ENCODE data around the gene ZNF320. TPM values are rescaled to one million over a fixed set of nuclear protein-coding genes. Genes with fewer than 3 reads are reported as not detected.
"Not testable (repeated sequence)": the region's sequence is repeated elsewhere in the genome, so short reads cannot be mapped to it uniquely, and the experiment has no call there.

The ZNF320 gene
- polyA plus RNA-seq, 3 donors: 1.6 to 4.4 (median 3.4) TPM

DNA sequence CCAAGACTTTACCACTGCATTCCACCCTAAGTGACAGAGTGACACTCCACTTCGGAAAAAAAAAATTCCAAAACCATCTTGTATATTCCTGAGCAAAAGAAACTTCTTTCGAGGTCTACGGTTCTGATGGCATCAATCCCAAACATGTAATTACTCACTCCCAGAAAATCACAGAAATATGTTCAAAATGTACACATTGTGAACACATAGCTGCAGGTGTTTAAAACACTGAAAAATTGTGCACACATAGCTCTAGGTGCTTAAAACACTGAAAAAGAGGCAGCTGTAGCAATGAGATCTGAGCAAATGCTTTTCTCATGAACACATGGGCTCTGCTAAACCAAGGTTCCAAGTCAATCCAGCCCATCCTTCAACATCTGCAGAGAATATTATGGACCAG, 26.0 kb downstream of the ZNF320 start:
- Histone ChIP-seq H3K4me2 (replicated peaks; ENCODE audit: extremely low read depth, low read length, poor library complexity, severe bottlenecking) (no peak overlapping the region), H4K20me1 (ENCODE audit: insufficient read depth, low read length) (no peaks in the 10 kb centered on the region), H2AFZ (ENCODE audit: insufficient read depth, low read depth, low read length, poor library complexity, severe bottlenecking) (no peak overlapping the region), H3K27ac (ENCODE audit: low read depth in 1 of 2, low read length in 2 of 2) (no peak overlapping the region), H3K9ac (ENCODE audit: insufficient read depth, low read length, poor library complexity, severe bottlenecking) (no peak overlapping the region), H3K36me3 (replicated peaks in 1 of 2; ENCODE audit: control insufficient read depth in 1 of 2, insufficient read depth in 2 of 2, low read length in 2 of 2) (no peaks in the 10 kb centered on the region), H3K27me3 (ENCODE audit: control insufficient read depth in 2 of 2, insufficient read depth in 2 of 2, low read length in 2 of 2) (no peaks in the 10 kb centered on the region), H3K79me2 (ENCODE audit: insufficient read depth, low read length) (no peaks in the 10 kb centered on the region), H3K4me1 (ENCODE audit: control insufficient read depth in 1 of 2, insufficient read depth in 2 of 2, low read length in 2 of 2) (no peaks in the 10 kb centered on the region), H3K4me3 (replicated peaks in 1 of 3; ENCODE audit: low read depth in 2 of 3, low read length in 3 of 3) (no peak overlapping the region), H3K9me3 (replicated peaks in 1 of 2; ENCODE audit: control insufficient read depth in 1 of 2, insufficient read depth in 1 of 2, low read length in 2 of 2) (peaks cover 30 to 43% of the 10 kb centered on the region in 2 donors)
- intact Hi-C loops (cut with micrococcal nuclease): no loop called here
- H3K9me3 Mint-ChIP-seq: peaks cover 32 to 88% (median 61%) of the 10 kb centered on the region in 7 donors
- no peak for DNase-seq
- TF ChIP-seq, protein P1, sequence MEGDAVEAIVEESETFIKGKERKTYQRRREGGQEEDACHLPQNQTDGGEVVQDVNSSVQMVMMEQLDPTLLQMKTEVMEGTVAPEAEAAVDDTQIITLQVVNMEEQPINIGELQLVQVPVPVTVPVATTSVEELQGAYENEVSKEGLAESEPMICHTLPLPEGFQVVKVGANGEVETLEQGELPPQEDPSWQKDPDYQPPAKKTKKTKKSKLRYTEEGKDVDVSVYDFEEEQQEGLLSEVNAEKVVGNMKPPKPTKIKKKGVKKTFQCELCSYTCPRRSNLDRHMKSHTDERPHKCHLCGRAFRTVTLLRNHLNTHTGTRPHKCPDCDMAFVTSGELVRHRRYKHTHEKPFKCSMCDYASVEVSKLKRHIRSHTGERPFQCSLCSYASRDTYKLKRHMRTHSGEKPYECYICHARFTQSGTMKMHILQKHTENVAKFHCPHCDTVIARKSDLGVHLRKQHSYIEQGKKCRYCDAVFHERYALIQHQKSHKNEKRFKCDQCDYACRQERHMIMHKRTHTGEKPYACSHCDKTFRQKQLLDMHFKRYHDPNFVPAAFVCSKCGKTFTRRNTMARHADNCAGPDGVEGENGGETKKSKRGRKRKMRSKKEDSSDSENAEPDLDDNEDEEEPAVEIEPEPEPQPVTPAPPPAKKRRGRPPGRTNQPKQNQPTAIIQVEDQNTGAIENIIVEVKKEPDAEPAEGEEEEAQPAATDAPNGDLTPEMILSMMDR (IDR thresholded peaks at IDR 0.05): no peak
- no peaks in the 10 kb centered on the region for H3K27me3 Mint-ChIP-seq (ENCODE audit: low read depth in 3 of 3)
- H3K4me3 Mint-ChIP-seq: no peak overlapping the region
- H3K27ac Mint-ChIP-seq: no peak overlapping the region
- peaks cover 0 to 3% of the 10 kb centered on the region in 2 donors for H3K36me3 Mint-ChIP-seq
- 100% methylated on average over 1 of the region's 3 CpGs for WGBS (ENCODE audit: insufficient coverage)
- H3K4me1 Mint-ChIP-seq: no peaks in the 10 kb centered on the region

DNA sequence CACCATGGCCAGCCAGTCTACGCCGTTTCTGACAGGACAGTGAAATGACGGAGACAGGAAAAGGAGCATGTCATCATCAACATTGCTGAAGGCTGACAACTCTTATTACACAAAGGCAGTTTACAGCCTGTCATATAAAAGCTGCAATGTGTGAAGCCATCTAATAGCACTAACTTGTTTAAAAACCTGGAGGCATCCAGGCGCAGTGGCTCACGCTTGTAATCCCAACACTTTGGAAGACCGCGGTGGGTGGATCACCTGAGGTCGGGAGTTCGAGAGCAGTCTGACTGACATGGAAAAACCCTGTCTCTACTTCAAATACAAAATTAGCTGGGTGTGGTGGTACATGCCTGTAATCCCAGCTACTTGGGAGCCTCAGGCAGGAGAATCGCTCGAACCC, 29.4 kb downstream of the ZNF320 start:
- H3K4me2 ChIP-seq (replicated peaks; ENCODE audit: extremely low read depth, low read length, poor library complexity, severe bottlenecking); H3K27me3 ChIP-seq (ENCODE audit: control insufficient read depth in 2 of 2, insufficient read depth in 2 of 2, low read length in 2 of 2); H3K27me3 Mint-ChIP-seq (ENCODE audit: low read depth in 3 of 3); H3K4me1 Mint-ChIP-seq; H3K27ac Mint-ChIP-seq; H3K4me3 Mint-ChIP-seq; H3K4me1 ChIP-seq (ENCODE audit: control insufficient read depth in 1 of 2, insufficient read depth in 2 of 2, low read length in 2 of 2); H3K4me3 ChIP-seq (replicated peaks in 1 of 3; ENCODE audit: low read depth in 2 of 3, low read length in 3 of 3); DNase-seq; H3K36me3 Mint-ChIP-seq; intact Hi-C loops (cut with micrococcal nuclease); H3K36me3 ChIP-seq (replicated peaks in 1 of 2; ENCODE audit: control insufficient read depth in 1 of 2, insufficient read depth in 2 of 2, low read length in 2 of 2); H4K20me1 ChIP-seq (ENCODE audit: insufficient read depth, low read length); H3K79me2 ChIP-seq (ENCODE audit: insufficient read depth, low read length); H3K27ac ChIP-seq (ENCODE audit: low read depth in 1 of 2, low read length in 2 of 2); H2AFZ ChIP-seq (ENCODE audit: insufficient read depth, low read depth, low read length, poor library complexity, severe bottlenecking); H3K9ac ChIP-seq (ENCODE audit: insufficient read depth, low read length, poor library complexity, severe bottlenecking): not testable (repeated sequence)
- peaks cover 21 to 78% (median 61%) of the 10 kb centered on the region in 7 donors for H3K9me3 Mint-ChIP-seq
- WGBS (ENCODE audit: insufficient coverage): 83% methylated on average over 4 of the region's 11 CpGs
- peaks cover 22 to 45% of the 10 kb centered on the region in 2 donors for H3K9me3 ChIP-seq (replicated peaks in 1 of 2; ENCODE audit: control insufficient read depth in 1 of 2, insufficient read depth in 1 of 2, low read length in 2 of 2)

DNA sequence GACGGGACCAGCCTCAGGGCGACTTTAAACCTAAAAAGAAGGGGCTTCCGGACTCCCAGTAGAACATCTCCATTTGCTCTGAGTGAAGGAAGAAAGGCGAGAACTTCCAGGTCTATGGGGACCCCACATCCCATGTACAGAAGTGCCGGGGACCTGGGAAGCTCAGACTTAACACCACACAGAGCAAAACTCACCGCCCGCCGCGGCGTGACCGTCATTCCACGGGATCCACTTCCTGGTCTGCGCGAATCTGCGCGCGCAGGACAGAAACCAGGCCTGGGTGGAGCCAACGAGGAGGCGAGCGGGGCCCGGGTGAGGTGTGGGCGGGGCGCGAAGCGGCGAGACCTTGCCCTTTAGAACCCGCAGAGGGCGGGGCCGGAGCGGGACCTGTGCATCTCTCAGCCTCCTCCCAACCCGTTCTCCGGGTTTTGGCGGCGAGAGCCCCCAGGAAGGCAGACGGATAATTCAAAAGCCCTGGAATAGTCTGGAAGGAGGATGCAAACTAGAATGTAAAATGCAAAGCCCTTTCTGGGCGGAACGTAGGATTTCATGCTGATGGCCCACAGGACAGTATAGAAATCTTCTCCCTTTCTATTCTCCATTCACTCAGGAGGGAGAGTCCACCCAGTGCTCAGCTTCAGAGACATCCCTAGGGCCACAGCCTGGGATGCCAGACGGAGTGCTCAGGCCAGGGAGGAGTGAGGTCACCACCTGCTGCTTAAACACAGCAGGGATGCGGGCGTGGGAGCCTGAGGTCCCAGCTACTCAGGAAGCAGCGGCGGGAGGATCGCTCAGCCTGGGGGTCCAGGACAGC, 39.9 kb downstream of the ZNF320 start, which contains the start of gene ZNF468:
Gene ZNF468, minus strand, starts transcription at position 242 of the 814 bp plus-strand sequence. CDS start 3,347 bp downstream, outside the sequence.
- peaks cover 34 to 39% of the 10 kb centered on the region in 2 donors for H3K9me3 ChIP-seq (replicated peaks in 1 of 2; ENCODE audit: control insufficient read depth in 1 of 2, insufficient read depth in 1 of 2, low read length in 2 of 2)
- peak; percentile 55 to 69 (median 68) for DNase-seq
- H3K36me3 Mint-ChIP-seq: peaks cover 17 to 32% of the 10 kb centered on the region in 2 donors
- peaks cover 20 to 64% (median 42%) of the 10 kb centered on the region in 7 donors for H3K9me3 Mint-ChIP-seq
- not testable (repeated sequence) for H3K27me3 ChIP-seq (ENCODE audit: control insufficient read depth in 2 of 2, insufficient read depth in 2 of 2, low read length in 2 of 2); H3K4me1 ChIP-seq (ENCODE audit: control insufficient read depth in 1 of 2, insufficient read depth in 2 of 2, low read length in 2 of 2); H4K20me1 ChIP-seq (ENCODE audit: insufficient read depth, low read length); H3K79me2 ChIP-seq (ENCODE audit: insufficient read depth, low read length); H3K27me3 Mint-ChIP-seq (ENCODE audit: low read depth in 3 of 3)
- peak within 1 kb of the TSS; percentile 87 to 96 (median 92) for H3K27ac Mint-ChIP-seq
- H3K36me3 ChIP-seq (replicated peaks in 1 of 2; ENCODE audit: control insufficient read depth in 1 of 2, insufficient read depth in 2 of 2, low read length in 2 of 2): peaks cover 15 to 20% of the 10 kb centered on the region in 2 donors
- WGBS (ENCODE audit: insufficient coverage): 0% methylated on average over 3 of the region's 43 CpGs
- peaks cover 21% of the 10 kb centered on the region for H3K4me1 Mint-ChIP-seq
- peak within 1 kb of the TSS; percentile 93 to 96 for H3K4me3 Mint-ChIP-seq
- H3K9ac ChIP-seq (ENCODE audit: insufficient read depth, low read length, poor library complexity, severe bottlenecking): peak within 1 kb of the TSS; percentile 75
- peak within 1 kb of the TSS; percentile 96 for H3K4me2 ChIP-seq (replicated peaks; ENCODE audit: extremely low read depth, low read length, poor library complexity, severe bottlenecking)
- H3K27ac ChIP-seq (ENCODE audit: low read depth in 1 of 2, low read length in 2 of 2): peak within 1 kb of the TSS; percentile 38 to 81
- H3K4me3 ChIP-seq (replicated peaks in 1 of 3; ENCODE audit: low read depth in 2 of 3, low read length in 3 of 3): peak within 1 kb of the TSS; percentile 80 to 87 (median 83)
- H2AFZ ChIP-seq (ENCODE audit: insufficient read depth, low read depth, low read length, poor library complexity, severe bottlenecking): peak within 1 kb of the TSS; percentile 89
- intact Hi-C loops (cut with micrococcal nuclease): loop anchor here in 1 of 2 donors (5.0 kb wide), 1 partner anchor 35 kb away; the partner anchor contains the start of gene ZNF28

All from CD14-positive monocyte (primary cell).